H1 (cell line): ENCODE results near the gene SIPA1L2. TPM values are rescaled to one million over a fixed set of nuclear protein-coding genes. Genes with fewer than 3 reads are reported as not detected.

Experiments
- CHD7 ChIP-seq: fragments of 300-600 bp; sonication (generic); IDR thresholded peaks from 2 replicates; pipeline ENCODE4 v1.7.1; 2012; ENCODE audit warnings: low read length, moderate library complexity, mild to moderate bottlenecking, inconsistent platforms; ENCODE audit not compliant: insufficient replicate concordance
- EGR1 ChIP-seq: IDR thresholded peaks from 2 replicates; pipeline ENCODE4 v1.6.1; 2011; ENCODE audit warnings: low read depth, low read length, borderline replicate concordance
- POLR2A ChIP-seq, 2 experiments: IDR thresholded peaks; 1 replicate in 1 of 2; 2 replicates in 1 of 2; pipeline ENCODE4 v1.6.1; 2011; ENCODE audit warnings: low read depth in 2 of 2, low read length in 2 of 2, mild to moderate bottlenecking in 2 of 2; ENCODE audit errors: control extremely low read depth in 1 of 2
- RFX5 ChIP-seq: IDR thresholded peaks from 2 replicates; pipeline ENCODE4 v1.6.1; 2011; ENCODE audit warnings: low read depth, low read length, improper control_type of control experiment, borderline replicate concordance
- RNF2 ChIP-seq: fragments of 200-900, 300-1000 bp; sonication (generic); IDR thresholded peaks from 2 replicates; pipeline ENCODE4 v1.7.1; 2016; ENCODE audit warnings: borderline replicate concordance, low read depth, mild to moderate bottlenecking, antibody characterized with exemption, low read length; ENCODE audit not compliant: poor library complexity, severe bottlenecking; ENCODE audit errors: missing control alignments
- SIN3A ChIP-seq, 2 experiments: IDR thresholded peaks in 1 of 2; conservative IDR thresholded peaks in 1 of 2; 2 replicates each; pipeline ENCODE4 v1.6.1; 2011 to 2012; ENCODE audit warnings: low read length in 2 of 2, improper control_type of control experiment in 1 of 2, low read depth in 1 of 2, mild to moderate bottlenecking in 1 of 2
- polyA plus RNA-seq, 7 experiments: library from polyadenylated mRNA; depleted of rRNA in 3 of 7; stranded (reverse) in 5 of 7; unstranded in 2 of 7; fragments of >200 nt in 5 of 7; fragments of 200-250 nt in 2 of 7; gene quantifications; 1 replicate in 5 of 7; 2 replicates in 1 of 7; 4 replicates in 1 of 7; pipeline versions ENCODE4 v1.2.1 to v1.2.3, GENCODE V29; 2011 to 2013; ENCODE audit warnings: missing spikeins in 2 of 7, mixed read lengths in 2 of 7
- total RNA-seq: library from RNA; stranded (reverse); fragmentation: NEBNext Ultra II Directional; extraction: Animal tissue kit (Norgen Biotek cat#: 25700); gene quantifications from 2 replicates; pipeline ENCODE4 v1.2.1, GENCODE V29; 2021
- TF ChIP-seq, protein P1 (sequence below): IDR thresholded peaks from 2 replicates; pipeline ENCODE4 v1.6.1; 2011; ENCODE audit warnings: low read depth, mild to moderate bottlenecking, low read length; ENCODE audit not compliant: insufficient read depth
- TF ChIP-seq, protein P2 (sequence below): IDR thresholded peaks from 2 replicates; pipeline ENCODE4 v1.6.1; 2012; ENCODE audit warnings: low read length, inconsistent platforms

Gene SIPA1L2
- total and polyA plus RNA-seq, 2 of the 8 experiments (the other 6 are each of a cell fraction or from before 2014, with no cell fraction given): 7.7 to 13.2 TPM

DNA sequence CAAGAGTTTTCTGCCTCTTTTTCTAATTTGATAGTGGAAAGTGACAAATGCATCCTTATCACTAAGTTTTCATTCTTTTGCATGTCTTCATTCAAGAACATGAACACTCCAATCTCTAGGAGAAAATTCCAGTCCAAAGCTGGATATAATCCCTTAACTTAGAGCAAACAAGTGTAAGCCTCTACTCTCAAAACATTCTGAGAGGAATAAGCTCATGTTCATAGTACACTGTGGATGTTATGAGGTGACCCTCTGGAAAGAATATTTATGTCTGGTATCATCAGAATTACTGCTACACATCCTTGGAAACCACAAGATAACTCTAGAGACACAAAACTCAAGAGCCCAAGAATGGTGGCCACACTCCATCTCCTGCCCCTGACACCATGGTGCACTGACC lies 15.1 kb downstream of the SIPA1L2 start (continued):
- no peak for TF ChIP-seq CHD7
- TF ChIP-seq RNF2: no peak
- TF ChIP-seq, protein P1, sequence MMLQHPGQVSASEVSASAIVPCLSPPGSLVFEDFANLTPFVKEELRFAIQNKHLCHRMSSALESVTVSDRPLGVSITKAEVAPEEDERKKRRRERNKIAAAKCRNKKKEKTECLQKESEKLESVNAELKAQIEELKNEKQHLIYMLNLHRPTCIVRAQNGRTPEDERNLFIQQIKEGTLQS: no peak
- TF ChIP-seq SIN3A (conservative IDR thresholded peaks at IDR 0.05 in 1 of 2, IDR thresholded peaks at IDR 0.05 in 1 of 2; ENCODE audit: low read depth in 1 of 2, low read length in 2 of 2): no peak
- TF ChIP-seq RFX5: no peak
- TF ChIP-seq, protein P2, sequence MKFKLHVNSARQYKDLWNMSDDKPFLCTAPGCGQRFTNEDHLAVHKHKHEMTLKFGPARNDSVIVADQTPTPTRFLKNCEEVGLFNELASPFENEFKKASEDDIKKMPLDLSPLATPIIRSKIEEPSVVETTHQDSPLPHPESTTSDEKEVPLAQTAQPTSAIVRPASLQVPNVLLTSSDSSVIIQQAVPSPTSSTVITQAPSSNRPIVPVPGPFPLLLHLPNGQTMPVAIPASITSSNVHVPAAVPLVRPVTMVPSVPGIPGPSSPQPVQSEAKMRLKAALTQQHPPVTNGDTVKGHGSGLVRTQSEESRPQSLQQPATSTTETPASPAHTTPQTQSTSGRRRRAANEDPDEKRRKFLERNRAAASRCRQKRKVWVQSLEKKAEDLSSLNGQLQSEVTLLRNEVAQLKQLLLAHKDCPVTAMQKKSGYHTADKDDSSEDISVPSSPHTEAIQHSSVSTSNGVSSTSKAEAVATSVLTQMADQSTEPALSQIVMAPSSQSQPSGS: no peak
- no peak for TF ChIP-seq EGR1
- TF ChIP-seq POLR2A (IDR thresholded peaks at IDR 0.05; ENCODE audit: control extremely low read depth in 1 of 2, low read depth in 2 of 2, low read length in 2 of 2): no peak
